Heart right ventricle (tissue), 16 donors: ENCODE data around the gene ZBTB5. TPM values are rescaled to one million over a fixed set of nuclear protein-coding genes. Genes with fewer than 3 reads are reported as not detected.
"Not testable (repeated sequence)": the region's sequence is repeated elsewhere in the genome, so short reads cannot be mapped to it uniquely, and the experiment has no call there.

Source experiments
- ATAC-seq, 8 donors: fragments of 200-7000 bp; cut with Tn5 transposase; one replicate each; pipeline ENCODE4 v1.9.1; 2020; ENCODE audit warnings: mild to moderate bottlenecking in 8 of 8, moderate library complexity in 8 of 8, moderate number of reproducible peaks in 1 of 8
- DNase-seq, 2 donors: peaks; one replicate each; pipeline ENCODE4 v3.0.0-alpha.2; 2020
- H3K27ac ChIP-seq, 10 donors: fragments of 200-600 bp; sonication (generic) in 2 of 10; one replicate each; pipeline versions ENCODE4 v1.5.0 to v1.8.0; 2020 to 2022; ENCODE audit warnings: mild to moderate bottlenecking in 3 of 10
- H3K27me3 ChIP-seq, 7 donors: fragments of 200-600 bp; one replicate each; pipeline ENCODE4 v1.8.0; 2021 to 2022; ENCODE audit warnings: mild to moderate bottlenecking in 2 of 7
- H3K36me3 ChIP-seq, 9 donors: fragments of 200-600 bp; sonication (generic) in 1 of 9; one replicate each; pipeline versions ENCODE4 v1.5.0 to v1.8.0; 2020 to 2022; ENCODE audit warnings: mild to moderate bottlenecking in 2 of 9
- H3K4me1 ChIP-seq, 9 donors: fragments of 200-600 bp; sonication (generic) in 1 of 9; one replicate each; pipeline versions ENCODE4 v1.5.0 to v1.8.0; 2020 to 2022; ENCODE audit warnings: mild to moderate bottlenecking in 4 of 9
- H3K4me3 ChIP-seq, 10 donors: fragments of 200-600 bp; sonication (generic) in 2 of 10; one replicate each; pipeline versions ENCODE4 v1.5.0 to v1.8.0; 2020 to 2022; ENCODE audit warnings: mild to moderate bottlenecking in 7 of 10, moderate library complexity in 2 of 10
- H3K9me3 ChIP-seq, 11 donors: fragments of 200-600 bp in 10 of 11; sonication (generic) in 2 of 11; one replicate each; pipeline versions ENCODE4 v1.5.0 to v1.8.0; 2013 to 2022; ENCODE audit warnings: mild to moderate bottlenecking in 2 of 11, control low read depth in 1 of 11, moderate library complexity in 1 of 11
- CTCF ChIP-seq, 9 donors: fragments of 200-600 bp; sonication (generic) in 2 of 9; IDR thresholded peaks; one replicate each; pipeline versions ENCODE4 v1.5.0 to v1.8.0; 2021 to 2022; ENCODE audit warnings: antibody characterized with exemption in 9 of 9, mild to moderate bottlenecking in 5 of 9, moderate library complexity in 1 of 9
- WGBS, 2 donors: extraction: QIAGEN DNeasy Blood & Tissue Kit; methylation state at CpG; one replicate each; pipeline ENCODE4 v1.1.7; 2013; ENCODE audit warnings: inconsistent platforms in 1 of 2; 5-methylcytosine and 5-hydroxymethylcytosine counted together
- intact Hi-C, 10 donors: fragments of 100-400 bp; cut with DNase I; formaldehyde crosslinking; loops; one replicate each; pipeline versions ENCODE4 v1.11.1 to v1.14.2; 2022
- polyA plus RNA-seq, 2 donors: library from polyadenylated mRNA; stranded (reverse); fragments of 200-250 nt; gene quantifications; one replicate each; pipeline ENCODE4 v1.2.3, GENCODE V29; 2013
- total RNA-seq, 10 donors: library from RNA; stranded (reverse); fragmentation: NEBNext Ultra II Directional in 3 of 10; extraction: Animal tissue kit (Norgen Biotek cat#: 25700) in 3 of 10; gene quantifications; one replicate each; pipeline versions ENCODE4 v1.2.1 to v1.2.4, GENCODE V29; 2021 to 2023
- donor health status: Arrhythmogenic right ventricular cardiomyopathy.
- donor health status: ischemic (EF 13 %, LVEDD 7.1; RV severe dilation, severe dysfunction).
- donor health status: healthy with polysubstance abuse.
- donor health status: DM: no; HTN: yes; CAD: no.
- donor health status: DM: no; HTN: no; CAD: no.
- donor health status: ischemic (EF 25% LVEDD 6.9; RV normal size, moderate dysfunction).
- donor health status: ischemic (EF 25% LVEDD 5.7; RV mildly dilated, moderate dysfunction).
- donor health status: healthy.
- donor health status: DM: yes; HTN: yes; CAD: no.
- donor health status: Ischemic cardiomyopathy.
- donor health status: ischemic (EF 35%, LVEDD 5.7; RV mildly dilated, moderate dysfunction).
- donor health status: nonischemic (EF 11% LVEDD 7.7; RV severe dilation, severe dysfunction).
- donor health status: DM: yes; HTN: yes; CAD: no.
- donor health status: PGD.
- donor health status: ischemic (EF 29% LVEDD 5.4; RV normal size, mild dysfunction).
- donor health status: nonischemic (EF 23%, LVEDD 6.1; RV moderate dilation, normal function).

Gene ZBTB5
- total and polyA plus RNA-seq, 12 donors: 2.1 to 7.5 (median 6.3) TPM

- WGBS, 2 donors: 53 to 67% methylated on average over 3 of the region's 3 CpGs
- intact Hi-C loops: loop anchor here in 1 of 10 donors (10.0 kb wide), 1 partner anchor 71 kb away; no protein-coding TSS in a partner anchor
These were observed 59.9 kb downstream of the ZBTB5 start for GRCh38 chr9:37405350-37405749.

GRCh38 chr9:37404590-37404989, 60.7 kb downstream of the ZBTB5 start:
- Histone ChIP-seq H3K36me3 (no peaks in the 10 kb centered on the region), H3K27me3 (no peaks in the 10 kb centered on the region), H3K4me1 (peaks cover 0 to 12% (median 0%) of the 10 kb centered on the region in 9 donors), H3K4me3 (no peak overlapping the region), H3K27ac (peak overlapping the region in 4 of 10 donors; percentile 9 to 65 (median 44)), H3K9me3 (no peaks in the 10 kb centered on the region)
- 78 to 84% methylated on average over 9 of the region's 9 CpGs for WGBS, 2 donors
- ATAC-seq (peak in 4 of 8 donors; percentile 30 to 48 (median 33)), DNase-seq (no peak)
- intact Hi-C loops: loop anchor here in 1 of 10 donors (10.0 kb wide), 1 partner anchor 70 kb away; no protein-coding TSS in a partner anchor
- no peak for TF ChIP-seq CTCF (IDR thresholded peaks at IDR 0.05)

More at GRCh38 chr9:37405350-37405749, 59.9 kb downstream of the ZBTB5 start:
- peak in 7 of 8 donors; percentile 56 to 91 (median 69) for ATAC-seq
- peak overlapping the region in 4 of 10 donors; percentile 43 to 65 (median 44) for H3K27ac ChIP-seq
- no peak for TF ChIP-seq CTCF (IDR thresholded peaks at IDR 0.05)
- no peaks in the 10 kb centered on the region for H3K36me3 ChIP-seq
- H3K4me1 ChIP-seq: peaks cover 0 to 12% (median 0%) of the 10 kb centered on the region in 9 donors
- no peak for DNase-seq
- H3K9me3 ChIP-seq: no peaks in the 10 kb centered on the region
- no peaks in the 10 kb centered on the region for H3K27me3 ChIP-seq
- H3K4me3 ChIP-seq: no peak overlapping the region

GRCh38 chr9:37399336-37399735, 65.9 kb downstream of the ZBTB5 start:
- DNase-seq: no peak
- H3K27ac ChIP-seq: no peak overlapping the region
- H3K4me1 ChIP-seq: no peaks in the 10 kb centered on the region
- H3K36me3 ChIP-seq: no peaks in the 10 kb centered on the region
- ATAC-seq: no peak
- H3K27me3 ChIP-seq: no peaks in the 10 kb centered on the region
- TF ChIP-seq CTCF (IDR thresholded peaks at IDR 0.05): no peak
- 67 to 68% methylated on average over 2 of the region's 2 CpGs for WGBS, 2 donors
- no peaks in the 10 kb centered on the region for H3K9me3 ChIP-seq
- intact Hi-C loops: no loop called here
- no peak overlapping the region for H3K4me3 ChIP-seq

- H3K4me3 ChIP-seq: no peak overlapping the region
- no peak overlapping the region for H3K27ac ChIP-seq
- ATAC-seq: no peak
- DNase-seq: no peak
- intact Hi-C loops: no loop called here
- H3K9me3 ChIP-seq: no peaks in the 10 kb centered on the region
- no peaks in the 10 kb centered on the region for H3K27me3 ChIP-seq
- 83 to 85% methylated on average over 7 of the region's 7 CpGs for WGBS, 2 donors
- no peak for TF ChIP-seq CTCF (IDR thresholded peaks at IDR 0.05)
- no peaks in the 10 kb centered on the region for H3K4me1 ChIP-seq
- no peaks in the 10 kb centered on the region for H3K36me3 ChIP-seq
These were observed 66.7 kb downstream of the ZBTB5 start for GRCh38 chr9:37398464-37399025.

GRCh38 chr9:37397948-37398347, 67.3 kb downstream of the ZBTB5 start:
- H3K27ac ChIP-seq, DNase-seq, ATAC-seq, H3K9me3 ChIP-seq, H3K4me3 ChIP-seq, H3K27me3 ChIP-seq, H3K36me3 ChIP-seq, intact Hi-C loops, H3K4me1 ChIP-seq: not testable (repeated sequence)
- WGBS, 2 donors: 94 to 99% methylated on average over 3 of the region's 3 CpGs
